GM18907 (cell line): Measurements from ENCODE around the gene TBXAS1.
A peak's percentile ranks its signal among the peaks of the same experiment; 100 is the strongest.

Source experiments
- ATAC-seq: cut with Tn5 transposase; IDR thresholded peaks from one replicate; pipeline ENCODE4 v1.9.1; 2021; ENCODE audit warnings: mild to moderate bottlenecking, moderate library complexity; ENCODE audit not compliant: unreplicated experiment

TBXAS1 gene

GRCh38 chr7:139854124-139854511, 25.1 kb downstream of the TBXAS1 start:
- ATAC-seq, result no peak

GRCh38 chr7:139854803-139855497, 25.9 kb downstream of the TBXAS1 start:
- ATAC-seq, result no peak

- peak; percentile 88 for ATAC-seq
Measured at GRCh38 chr7:139855498-139856270, 26.6 kb downstream of the TBXAS1 start.

GRCh38 chr7:139857791-139858190, 28.7 kb downstream of the TBXAS1 start:
- ATAC-seq, result no peak

GRCh38 chr7:139860090-139860775, 31.2 kb downstream of the TBXAS1 start:
- no peak for ATAC-seq

- no peak for ATAC-seq
Measured at GRCh38 chr7:139861803-139862202, 32.7 kb downstream of the TBXAS1 start.

GRCh38 chr7:139866047-139866837, 37.2 kb downstream of the TBXAS1 start:
- no peak for ATAC-seq

GRCh38 chr7:139867847-139868246, 38.8 kb downstream of the TBXAS1 start:
- ATAC-seq, result no peak

- no peak for ATAC-seq
Measured at GRCh38 chr7:139869886-139870285, 40.8 kb downstream of the TBXAS1 start.

- ATAC-seq, result no peak
Measured at GRCh38 chr7:139870380-139870779, 41.3 kb downstream of the TBXAS1 start.

- no peak for ATAC-seq
Measured at GRCh38 chr7:139871331-139871730, 42.3 kb downstream of the TBXAS1 start.

GRCh38 chr7:139871820-139872219, 42.8 kb downstream of the TBXAS1 start:
- no peak for ATAC-seq

GRCh38 chr7:139873593-139874301, 44.7 kb downstream of the TBXAS1 start:
- ATAC-seq, result no peak

- no peak for ATAC-seq
Measured at GRCh38 chr7:139874302-139874629, 45.2 kb downstream of the TBXAS1 start.

GRCh38 chr7:139875821-139876241, 46.8 kb downstream of the TBXAS1 start:
- ATAC-seq, result peak; percentile 93

GRCh38 chr7:139876622-139877283, 47.7 kb downstream of the TBXAS1 start:
- no peak for ATAC-seq

GRCh38 chr7:139883814-139884213, 54.8 kb downstream of the TBXAS1 start:
- ATAC-seq, result no peak

- ATAC-seq, result no peak
Measured at GRCh38 chr7:139884441-139884840, 55.4 kb downstream of the TBXAS1 start.

- no peak for ATAC-seq
Measured at GRCh38 chr7:139885511-139885910, 56.4 kb downstream of the TBXAS1 start.

- no peak for ATAC-seq
Measured at GRCh38 chr7:139886206-139886605, 57.1 kb downstream of the TBXAS1 start.
